GM21367 (cell line): ENCODE data around the gene CHST1.

Source experiments
- ATAC-seq: cut with Tn5 transposase; IDR thresholded peaks from one replicate; pipeline ENCODE4 v1.9.1; 2021; ENCODE audit not compliant: unreplicated experiment

CHST1 gene

DNA sequence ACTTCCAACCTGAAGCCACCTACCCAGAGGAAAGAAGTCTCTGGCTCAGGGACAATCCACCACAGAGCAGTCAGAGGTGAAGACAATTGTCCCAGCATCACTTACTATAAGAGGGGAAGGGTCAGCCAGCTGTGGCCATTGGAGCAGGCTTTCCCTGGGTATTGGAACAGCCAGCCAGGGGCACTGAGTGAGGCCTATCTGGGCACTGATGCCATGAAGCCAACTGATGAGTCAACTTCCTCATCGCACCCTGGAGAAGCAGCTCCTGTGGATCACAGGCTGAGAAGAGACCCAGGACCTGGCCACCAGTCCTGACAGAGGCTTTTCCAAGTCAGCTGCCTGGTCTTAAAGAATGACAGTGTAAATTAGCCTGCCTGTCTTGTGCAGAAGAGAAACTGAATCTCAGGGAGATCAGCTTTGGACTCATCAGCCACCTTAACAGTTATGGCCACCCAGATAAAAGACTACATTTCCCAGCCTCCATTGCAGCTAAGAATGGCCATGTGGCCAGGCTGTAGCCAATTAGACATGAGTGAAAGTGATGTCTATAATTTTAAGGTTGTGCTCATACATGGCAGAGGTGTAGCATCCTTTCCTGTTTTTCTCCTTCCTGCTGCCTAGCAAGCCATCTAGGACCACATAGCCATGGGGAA lies 19.0 kb downstream of the CHST1 start:
- ATAC-seq, result no peak

DNA sequence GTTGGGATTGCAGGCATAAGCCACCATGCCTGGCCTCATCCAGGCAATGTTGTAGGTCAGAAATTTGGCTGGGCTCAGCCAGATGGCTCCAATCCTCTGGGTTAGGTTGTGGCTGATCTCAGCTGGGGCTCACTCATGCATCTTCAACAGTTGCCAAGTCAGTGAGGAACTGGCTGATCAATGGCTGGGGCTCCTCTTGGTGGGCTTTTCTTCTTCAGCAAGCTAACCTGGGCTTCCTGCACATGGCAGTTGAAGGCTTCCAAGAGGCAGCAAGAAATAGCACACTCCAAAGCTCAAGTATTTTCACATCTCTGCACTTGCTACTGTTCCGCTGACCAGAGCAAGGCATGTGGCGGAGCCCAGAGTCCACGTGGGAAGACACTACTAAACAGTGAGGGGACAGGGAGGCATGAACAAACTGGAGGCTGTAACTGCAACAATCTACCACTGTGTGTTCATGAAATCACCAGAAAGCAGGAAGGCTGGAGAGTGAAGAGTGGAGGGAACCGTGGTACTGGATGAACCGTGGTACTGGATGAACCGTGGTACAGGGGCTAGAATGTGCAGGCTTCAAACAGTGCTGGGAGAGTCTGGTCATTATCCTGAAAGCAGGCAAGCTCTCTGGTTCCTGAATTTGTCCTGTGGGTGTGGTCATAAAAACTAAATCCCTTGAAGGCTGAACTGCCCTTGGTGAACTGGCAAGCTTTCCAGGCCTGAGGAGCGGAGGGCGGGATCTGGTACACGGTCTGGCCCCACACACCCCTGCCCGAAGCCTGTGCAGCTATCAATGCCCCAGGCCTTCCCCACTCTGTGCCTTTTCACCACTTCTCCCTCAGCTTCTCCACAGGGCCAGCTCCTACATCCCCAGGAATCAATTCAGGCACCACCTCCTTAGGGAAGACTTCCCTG lies 20.2 kb downstream of the CHST1 start:
- no peak for ATAC-seq

- no peak for ATAC-seq
Measured at GRCh38 chr11:45643598-45644260, 21.7 kb downstream of the CHST1 start.

GRCh38 chr11:45641961-45642360 lies 23.5 kb downstream of the CHST1 start:
- ATAC-seq, result no peak

- ATAC-seq, result no peak
Measured at GRCh38 chr11:45638051-45638450, 27.4 kb downstream of the CHST1 start.

- no peak for ATAC-seq
Measured at GRCh38 chr11:45635907-45636306, 29.5 kb downstream of the CHST1 start.

GRCh38 chr11:45625611-45626010 lies 39.8 kb downstream of the CHST1 start:
- no peak for ATAC-seq

DNA sequence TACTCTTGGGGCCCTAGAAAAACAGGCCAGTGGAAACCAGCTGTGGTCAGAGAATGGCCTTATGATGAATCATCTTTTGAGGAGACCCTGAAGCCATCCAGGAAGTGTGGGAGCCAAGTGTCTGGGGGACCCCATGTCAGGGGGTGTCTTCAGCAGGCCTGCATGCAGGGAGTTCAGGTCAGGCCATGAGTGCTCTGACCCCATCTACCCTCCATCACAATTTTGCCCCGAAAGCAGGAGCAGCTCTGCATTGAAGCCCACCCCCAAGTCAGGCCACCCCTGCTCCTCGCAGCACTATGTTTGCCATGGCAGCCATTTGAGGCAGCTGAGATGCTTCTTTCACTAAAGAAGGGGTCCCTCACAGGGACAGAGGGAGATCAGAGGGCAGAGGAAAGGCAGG lies 41.3 kb downstream of the CHST1 start:
- no peak for ATAC-seq

DNA sequence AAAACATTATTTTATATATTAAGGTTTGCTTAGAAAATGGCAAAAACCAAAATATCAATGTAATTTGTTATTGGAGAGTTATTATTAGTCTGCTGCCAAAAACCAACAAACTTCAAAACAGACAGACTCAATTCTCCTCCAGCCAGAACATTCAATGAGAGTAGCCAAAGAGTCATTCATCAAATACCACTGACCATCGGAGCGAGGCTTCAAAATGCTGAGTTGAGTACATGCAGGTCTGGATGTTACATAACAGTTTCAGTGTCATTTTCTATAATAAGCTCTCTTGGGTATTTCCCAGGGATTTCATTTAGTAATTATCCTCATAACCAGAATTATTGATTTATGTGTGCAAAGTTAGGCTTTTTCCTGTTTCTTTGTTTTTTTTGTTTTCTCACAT lies 42.6 kb downstream of the CHST1 start:
- ATAC-seq, result no peak

DNA sequence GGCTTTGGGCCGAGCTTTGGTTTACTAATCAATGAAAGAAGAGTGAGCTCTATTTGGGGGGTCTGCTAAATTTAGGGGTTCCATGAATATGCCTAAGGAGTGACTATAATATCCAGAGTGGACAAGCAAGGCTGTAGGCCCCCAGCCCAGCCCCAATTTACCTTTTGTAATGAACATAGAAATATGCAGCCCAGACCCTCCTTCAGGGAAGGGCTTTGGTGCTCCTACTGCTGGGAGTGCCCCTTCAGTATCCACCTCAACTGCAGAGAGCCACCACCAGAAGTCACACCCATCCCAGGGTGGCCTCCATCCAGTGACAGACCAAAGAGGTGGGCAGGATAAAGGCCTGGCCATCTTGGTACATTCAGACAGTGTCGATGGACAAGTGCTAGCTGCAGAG lies 43.1 kb downstream of the CHST1 start:
- no peak for ATAC-seq

GRCh38 chr11:45621588-45621987 lies 43.8 kb downstream of the CHST1 start:
- no peak for ATAC-seq

GRCh38 chr11:45620243-45620642 lies 45.2 kb downstream of the CHST1 start:
- ATAC-seq, result no peak

- no peak for ATAC-seq
Measured at GRCh38 chr11:45618897-45619296, 46.5 kb downstream of the CHST1 start.

- no peak for ATAC-seq
Measured at GRCh38 chr11:45617871-45618601, 47.4 kb downstream of the CHST1 start.

GRCh38 chr11:45616802-45617549 lies 48.4 kb downstream of the CHST1 start:
- ATAC-seq, result no peak

- ATAC-seq, result no peak
Measured at GRCh38 chr11:45615182-45615792, 50.1 kb downstream of the CHST1 start.

DNA sequence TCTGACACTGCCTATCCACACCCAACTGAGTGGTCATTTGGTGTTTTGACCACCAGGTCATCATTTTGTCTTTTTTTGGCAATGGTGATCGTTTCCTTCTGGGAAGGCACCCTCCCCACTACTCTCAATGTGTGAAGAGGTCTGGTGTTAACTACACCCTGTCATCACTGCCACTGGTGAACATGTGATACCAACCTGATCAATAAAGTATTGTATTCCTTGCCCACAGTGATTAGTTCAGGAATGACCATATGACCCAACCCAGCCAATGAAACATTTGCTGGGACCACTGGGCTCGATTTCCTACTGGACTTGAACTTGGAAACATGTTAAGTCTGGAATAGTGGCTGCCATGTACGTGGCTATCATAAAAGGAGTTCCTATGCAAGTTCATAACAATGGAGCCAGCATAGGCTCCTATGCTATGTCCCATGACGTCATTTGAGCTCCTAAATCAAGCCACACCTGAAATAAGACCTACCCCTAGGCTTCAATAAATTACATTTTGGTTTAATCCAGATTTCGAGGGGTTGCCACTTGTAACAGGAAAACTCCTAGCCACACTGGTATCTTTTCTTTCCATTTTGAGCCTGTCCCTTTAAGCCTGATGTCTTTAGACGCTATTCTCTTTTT lies 51.1 kb downstream of the CHST1 start:
- ATAC-seq, result no peak

DNA sequence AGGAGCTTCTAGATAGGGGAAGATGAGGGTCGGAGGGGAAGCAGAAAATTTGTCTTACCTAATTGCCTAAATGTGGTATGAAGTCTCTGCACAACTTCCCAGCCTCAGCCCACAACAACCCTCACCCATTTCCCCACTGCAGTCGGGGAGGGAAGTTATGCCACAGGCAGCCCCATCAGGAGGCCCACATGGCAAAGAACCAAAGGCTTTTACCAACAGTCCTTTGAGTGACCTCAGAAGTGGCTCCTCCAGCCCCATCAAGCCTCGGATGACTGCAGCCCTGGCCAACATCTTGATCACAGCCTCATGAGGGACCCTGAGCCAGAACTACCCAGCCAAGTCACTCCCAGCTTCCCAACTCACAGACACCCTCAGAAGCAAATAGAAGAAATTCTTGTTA lies 54.8 kb downstream of the CHST1 start:
- ATAC-seq, result no peak

DNA sequence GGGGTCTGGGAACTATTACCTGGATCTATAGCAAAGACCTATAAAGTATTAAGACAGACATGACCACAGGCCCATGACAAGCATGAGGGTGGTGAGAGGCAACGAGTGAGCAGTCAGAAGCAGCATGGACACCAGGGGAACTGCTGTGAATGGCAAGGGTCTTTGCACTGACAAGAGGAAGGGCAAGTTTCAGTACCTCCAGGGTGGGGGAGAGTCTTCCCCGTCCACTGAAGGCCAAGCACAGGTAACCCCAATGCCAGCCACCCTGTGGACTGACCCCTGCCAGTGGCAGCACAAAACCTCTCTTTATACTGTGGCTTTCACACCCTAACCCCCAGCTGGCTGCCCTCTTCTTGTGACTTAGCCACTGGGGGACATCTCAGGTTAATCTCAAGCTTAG lies 55.5 kb downstream of the CHST1 start:
- no peak for ATAC-seq

- ATAC-seq, result no peak
Measured at GRCh38 chr11:45609337-45609736, 56.1 kb downstream of the CHST1 start.
